ENCODE results near the gene GRM1. TPM values are rescaled to one million over a fixed set of nuclear protein-coding genes. Genes with fewer than 3 reads are reported as not detected.

Gene GRM1
- under 0.01 and 0.09 TPM in 2 replicates for total RNA-seq

GRCh38 chr6:146028851-146029572 is at the start of gene GRM1:
TSS of gene GRM1 (plus strand) at chr6:146029062. CDS start at chr6:146029518, 456 bp downstream.

Other genes with a start within 250 kb of the GRM1 start
- gene FBXO30, start 214.3 kb upstream of the GRM1 start, total RNA-seq: 10.4 and 17.5 TPM in 2 replicates
- gene SHPRH, start 64.7 kb upstream of the GRM1 start, total RNA-seq: 12.7 and 20.1 TPM in 2 replicates